HG03159 (cell line): ENCODE data around the gene KRTAP9-1.
"Not testable (repeated sequence)": the region's sequence is repeated elsewhere in the genome, so short reads cannot be mapped to it uniquely, and the experiment has no call there.

ENCODE experiments used
- ATAC-seq: cut with Tn5 transposase; IDR thresholded peaks from one replicate; pipeline ENCODE4 v1.9.1; 2021; ENCODE audit warnings: mild to moderate bottlenecking, moderate library complexity; ENCODE audit not compliant: unreplicated experiment

The KRTAP9-1 gene

GRCh38 chr17:41178843-41179616 is 10.7 kb upstream of the KRTAP9-1 start:
- no peak for ATAC-seq

GRCh38 chr17:41184480-41184961 is 5.2 kb upstream of the KRTAP9-1 start, which contains the start of gene KRTAP4-1:
TSS of gene KRTAP4-1 (minus strand) at chr17:41184911. CDS start at chr17:41184854, 57 bp downstream.
- no peak for ATAC-seq

- no peak for ATAC-seq
Measured at GRCh38 chr17:41185001-41185400, 4.7 kb upstream of the KRTAP9-1 start.

GRCh38 chr17:41186872-41187271 is 2.8 kb upstream of the KRTAP9-1 start:
- ATAC-seq = no peak

GRCh38 chr17:41190328-41190727 is 641 bp downstream of the KRTAP9-1 start:
- no peak for ATAC-seq

- no peak for ATAC-seq
Measured at GRCh38 chr17:41196068-41196467, 6.4 kb downstream of the KRTAP9-1 start.

GRCh38 chr17:41199421-41200078 is 9.9 kb downstream of the KRTAP9-1 start:
- ATAC-seq = no peak

- ATAC-seq = no peak
Measured at GRCh38 chr17:41211845-41212466, 22.3 kb downstream of the KRTAP9-1 start.

GRCh38 chr17:41212524-41213169 is 23.0 kb downstream of the KRTAP9-1 start:
- ATAC-seq = no peak

- no peak for ATAC-seq
Measured at GRCh38 chr17:41215681-41216080, 26.0 kb downstream of the KRTAP9-1 start.

GRCh38 chr17:41223821-41224220 is 34.1 kb downstream of the KRTAP9-1 start:
- no peak for ATAC-seq

GRCh38 chr17:41226051-41226450 is 36.4 kb downstream of the KRTAP9-1 start:
- no peak for ATAC-seq

GRCh38 chr17:41226598-41227095 is 37.0 kb downstream of the KRTAP9-1 start, which contains the start of gene KRTAP9-2:
TSS of gene KRTAP9-2 (plus strand) at chr17:41226648. CDS start at chr17:41226655, 7 bp downstream.
- ATAC-seq = not testable (repeated sequence)

GRCh38 chr17:41230094-41230493 is 40.4 kb downstream of the KRTAP9-1 start:
- ATAC-seq = no peak

- ATAC-seq = no peak
Measured at GRCh38 chr17:41231731-41232130, 42.0 kb downstream of the KRTAP9-1 start.

GRCh38 chr17:41232399-41233105 is 42.9 kb downstream of the KRTAP9-1 start, which contains the start of gene KRTAP9-3:
TSS of gene KRTAP9-3 (plus strand) at chr17:41232449. CDS start at chr17:41232502, 53 bp downstream.
- ATAC-seq = not testable (repeated sequence)

GRCh38 chr17:41237116-41237515 is 47.4 kb downstream of the KRTAP9-1 start:
- ATAC-seq = not testable (repeated sequence)

GRCh38 chr17:41237949-41238437 is 48.3 kb downstream of the KRTAP9-1 start, which contains the start of gene KRTAP9-8:
TSS of gene KRTAP9-8 (plus strand) at chr17:41237999. CDS start at chr17:41238052, 53 bp downstream.
- not testable (repeated sequence) for ATAC-seq
